Measurements from ENCODE around the gene ZNF524.
A peak's percentile ranks its signal among the peaks of the same experiment; 100 is the strongest.
"Not testable (repeated sequence)": the region's sequence is repeated elsewhere in the genome, so short reads cannot be mapped to it uniquely, and the experiment has no call there.

Gene ZNF524

GRCh38 chr19:55581823-55582223 is 18.3 kb upstream of the ZNF524 start:
- no peak for DNase-seq (ENCODE audit: low spot score)

DNA sequence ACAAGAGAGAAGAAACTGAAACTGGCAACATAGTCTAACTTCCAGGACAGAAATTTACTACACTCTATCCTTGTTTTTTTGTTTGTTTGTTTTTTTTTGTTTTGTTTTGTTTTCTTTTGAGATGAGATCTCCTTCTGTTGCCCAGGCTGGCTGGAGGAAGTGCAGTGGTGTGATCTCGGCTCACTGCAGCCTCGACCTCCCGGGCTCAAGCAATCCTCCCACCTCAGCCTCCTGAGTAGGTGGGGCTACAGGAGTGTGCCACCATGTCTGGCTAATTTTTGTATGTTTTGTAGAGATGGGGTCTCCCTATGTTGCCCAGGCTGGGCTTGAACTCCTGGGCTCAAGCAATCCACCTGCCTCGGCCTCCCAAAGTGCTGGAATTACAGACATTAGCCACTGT is 17.8 kb upstream of the ZNF524 start:
- not testable (repeated sequence) for DNase-seq (ENCODE audit: low spot score)

- not testable (repeated sequence) for DNase-seq (ENCODE audit: low spot score)
These were observed 16.2 kb upstream of the ZNF524 start for GRCh38 chr19:55583897-55584296.

GRCh38 chr19:55584871-55585270 is 15.2 kb upstream of the ZNF524 start:
- no peak for DNase-seq (ENCODE audit: low spot score)

- DNase-seq (ENCODE audit: low spot score): peak; percentile 32
These were observed 14.3 kb upstream of the ZNF524 start for GRCh38 chr19:55585658-55586339.

GRCh38 chr19:55586976-55587668 is 13.0 kb upstream of the ZNF524 start:
- peak; percentile 94 for DNase-seq (ENCODE audit: low spot score)

DNA sequence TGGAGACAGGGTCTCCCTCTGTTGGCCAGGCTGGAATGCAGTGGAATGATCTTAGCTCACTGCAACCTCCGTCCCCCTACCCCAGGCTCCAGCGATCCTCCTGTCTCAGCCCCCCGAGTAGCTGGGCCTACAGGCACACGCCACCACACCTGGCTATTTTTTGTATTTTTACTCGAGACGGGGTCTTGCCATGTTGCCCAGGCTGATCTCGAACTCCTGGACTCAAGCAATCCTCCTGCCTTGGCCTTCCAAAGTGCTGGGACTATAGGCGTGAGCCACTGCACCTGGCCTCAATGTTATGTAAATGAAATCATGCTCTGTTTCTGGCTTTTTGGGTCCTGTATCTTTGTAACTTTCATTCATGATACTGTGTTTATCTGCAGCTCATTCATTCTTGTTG is 11.3 kb upstream of the ZNF524 start:
- no peak for DNase-seq (ENCODE audit: low spot score)

DNA sequence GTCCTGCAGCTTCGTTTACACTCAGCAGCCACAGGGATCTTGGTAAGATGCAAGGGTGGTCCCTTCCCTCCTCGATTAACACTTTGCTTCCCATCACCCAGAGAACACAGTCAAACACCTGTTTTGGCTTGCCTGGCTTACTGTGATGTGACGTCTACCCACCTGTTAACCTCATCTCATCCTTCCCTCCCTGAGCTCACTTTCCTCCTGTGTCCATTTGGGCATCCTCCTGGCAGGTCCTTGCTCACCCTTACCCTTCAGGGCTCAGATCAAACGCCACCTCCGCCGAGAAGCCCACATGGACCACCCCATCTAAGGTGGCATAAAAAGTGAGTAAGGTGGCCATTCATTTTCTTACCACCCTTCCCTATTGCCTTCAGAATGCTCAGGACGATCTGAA is 10.0 kb upstream of the ZNF524 start:
- no peak for DNase-seq (ENCODE audit: low spot score)

GRCh38 chr19:55590617-55591016 is 9.5 kb upstream of the ZNF524 start:
- no peak for DNase-seq (ENCODE audit: low spot score)

DNA sequence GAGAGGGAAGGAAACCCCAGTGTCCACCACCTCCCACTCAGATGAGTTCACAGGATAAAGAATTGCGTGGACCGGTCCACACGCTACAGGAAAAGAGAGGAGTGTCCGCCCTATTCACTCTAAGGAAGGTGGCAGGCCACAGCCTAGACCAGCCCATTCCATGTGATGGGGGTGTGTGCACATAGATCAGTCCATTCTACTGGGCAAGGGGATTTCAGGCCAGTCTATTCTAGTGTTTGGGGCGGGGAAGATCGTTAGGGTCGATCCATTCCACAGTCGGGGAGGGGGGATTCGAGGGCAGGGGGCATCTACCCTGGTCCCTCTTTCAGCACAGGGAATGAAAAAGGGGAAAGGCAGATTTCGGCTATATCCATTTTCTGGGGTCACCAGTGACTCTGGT is 8.5 kb upstream of the ZNF524 start:
- no peak for DNase-seq (ENCODE audit: low spot score)

DNA sequence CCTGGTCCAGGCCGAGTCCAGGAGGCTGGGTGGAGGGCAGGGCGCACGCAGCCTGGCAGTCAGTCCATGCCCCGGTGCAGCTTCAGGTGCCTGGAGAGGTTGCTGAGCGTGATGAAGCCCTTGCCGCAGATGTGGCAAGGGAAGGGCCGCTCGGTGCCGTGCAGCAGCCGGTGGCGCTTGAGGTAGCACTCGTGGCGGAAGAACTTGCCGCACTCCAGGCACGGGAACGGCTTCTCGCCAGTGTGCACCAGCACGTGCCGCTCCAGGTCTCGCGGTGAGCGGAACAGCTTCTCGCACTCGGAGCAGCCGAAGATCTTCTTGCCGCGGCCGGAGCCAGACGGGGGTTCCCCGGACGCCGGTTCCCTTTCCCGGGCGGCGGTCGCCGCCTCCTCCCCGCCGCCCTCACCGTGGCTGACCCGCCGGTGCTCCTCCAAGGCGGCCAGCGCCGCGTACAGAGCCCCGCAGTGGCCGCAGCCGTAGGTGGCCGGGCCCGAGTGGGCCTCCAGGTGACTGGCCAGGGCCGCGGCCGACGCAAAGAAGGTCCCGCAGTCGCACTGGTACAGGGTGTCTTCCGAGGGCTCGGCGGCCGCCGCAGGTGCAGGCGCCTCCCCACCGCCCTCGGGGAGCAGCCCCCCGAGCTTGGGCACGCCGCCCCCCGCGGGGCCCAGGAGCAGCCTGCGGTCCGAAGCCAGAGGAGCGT is 7.5 kb upstream of the ZNF524 start:
- DNase-seq (ENCODE audit: low spot score): no peak

GRCh38 chr19:55593096-55593772 is 6.9 kb upstream of the ZNF524 start:
- DNase-seq (ENCODE audit: low spot score): no peak

GRCh38 chr19:55594996-55595545 is 5.0 kb upstream of the ZNF524 start:
- DNase-seq (ENCODE audit: low spot score): no peak

DNA sequence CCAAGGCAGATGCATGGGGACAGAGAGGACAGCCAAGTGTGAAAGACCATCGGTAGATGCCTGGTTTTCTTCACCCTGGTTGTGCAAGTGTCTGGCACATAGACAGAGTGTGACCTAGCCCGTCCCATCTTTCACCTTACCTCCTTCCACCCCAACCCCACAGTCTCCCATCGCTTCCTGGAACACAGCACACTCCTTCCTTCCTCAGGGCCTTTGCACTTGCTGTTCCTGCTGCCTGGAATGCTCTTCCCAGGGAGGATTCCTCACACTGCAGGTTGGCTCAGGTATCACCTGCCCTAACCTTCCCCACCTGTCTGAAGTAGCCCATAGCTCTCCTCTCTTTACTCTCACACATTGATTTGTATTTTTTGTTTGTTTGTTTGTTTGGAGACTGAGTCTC is 3.8 kb upstream of the ZNF524 start:
- no peak for DNase-seq (ENCODE audit: low spot score)

DNA sequence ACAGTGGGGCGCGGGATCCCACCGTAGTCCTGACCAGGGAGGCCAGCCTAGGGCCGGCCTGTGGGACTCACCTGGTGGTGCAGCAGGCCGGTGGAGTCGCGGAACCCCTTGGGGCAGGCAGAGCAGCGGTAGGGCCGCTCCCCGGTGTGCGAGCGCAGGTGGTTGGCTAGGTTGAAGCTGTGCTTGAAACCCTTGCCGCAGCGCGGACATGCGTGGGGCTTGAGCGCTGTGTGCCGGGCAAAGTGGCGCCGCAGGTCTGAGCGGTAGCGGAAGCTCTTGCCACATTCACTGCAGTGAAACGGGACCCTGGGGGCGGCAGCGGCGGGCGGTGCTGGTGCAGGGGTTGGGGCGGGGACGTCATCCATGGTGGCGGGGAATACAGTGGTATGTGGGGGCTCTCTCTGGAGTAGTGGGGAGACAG is 2.6 kb upstream of the ZNF524 start:
- DNase-seq (ENCODE audit: low spot score): no peak

DNA sequence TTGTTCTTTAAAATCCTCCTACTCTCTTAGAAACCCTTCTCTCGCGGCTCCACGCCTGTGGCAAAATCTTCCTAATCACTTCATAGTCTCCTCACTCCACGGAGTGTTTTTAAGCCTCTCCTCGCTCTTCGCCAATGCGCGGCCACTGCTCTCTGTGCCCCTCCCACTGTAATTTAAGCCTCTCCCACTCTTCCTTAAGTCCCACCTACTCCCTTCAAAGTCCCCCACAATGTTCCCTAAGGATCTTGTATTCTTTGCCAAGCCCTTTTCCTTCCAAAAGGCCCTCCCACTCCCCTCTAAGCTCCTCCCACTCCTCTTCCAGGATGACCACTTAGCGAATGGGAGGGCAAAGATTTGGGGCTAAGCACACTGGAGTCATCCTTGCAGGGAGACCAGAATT is 2.1 kb upstream of the ZNF524 start:
- no peak for DNase-seq (ENCODE audit: low spot score)

- DNase-seq (ENCODE audit: low spot score): peak; percentile 91
These were observed 1.2 kb upstream of the ZNF524 start for GRCh38 chr19:55598719-55599467.

- peak; percentile 99 for DNase-seq (ENCODE audit: low spot score)
These were observed 633 bp upstream of the ZNF524 start, which contains the start of gene FIZ1 for GRCh38 chr19:55599468-55599841. TSS of gene FIZ1 (minus strand) at chr19:55599517. CDS start at chr19:55597865, 1,652 bp downstream.

GRCh38 chr19:55600662-55601028 is 557 bp downstream of the ZNF524 start:
- DNase-seq (ENCODE audit: low spot score): no peak

DNA sequence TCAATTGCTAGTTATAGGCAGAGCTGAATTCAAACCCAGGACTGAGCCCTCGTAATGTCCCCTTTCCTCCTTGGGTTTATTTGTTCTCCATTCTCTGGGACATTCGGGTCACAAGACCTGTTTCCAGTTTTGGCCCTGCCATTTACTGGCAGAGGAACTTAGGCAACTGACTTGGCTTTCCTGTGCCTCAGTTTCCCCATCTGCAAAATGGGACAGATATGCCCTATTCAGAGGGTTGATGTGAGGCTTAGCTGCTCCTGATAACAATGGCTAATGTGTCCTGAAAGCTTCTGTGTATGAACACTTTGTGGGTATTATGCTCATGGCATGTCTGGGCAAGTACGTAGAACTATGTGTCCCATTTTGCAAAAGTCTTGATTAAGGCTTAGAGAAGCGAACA is 996 bp downstream of the ZNF524 start:
- DNase-seq (ENCODE audit: low spot score): no peak

Data from CD4-positive, alpha-beta T cell treated with Interleukin-15 for 4 hours (primary cell).